GM06990 (cell line): ENCODE data around the gene RNF186.
"Not testable (repeated sequence)": the region's sequence is repeated elsewhere in the genome, so short reads cannot be mapped to it uniquely, and the experiment has no call there.

Experiments
- DNase-seq: peaks from one replicate; pipeline ENCODE4 v3.0.0-alpha.2; 2011; ENCODE audit not compliant: insufficient read length; ENCODE audit errors: extremely low read depth
- H3K27me3 ChIP-seq: replicated peaks from 2 replicates; pipeline ENCODE4 v1.6.0; 2011; ENCODE audit warnings: low read length; ENCODE audit not compliant: control insufficient read depth, insufficient read depth
- H3K36me3 ChIP-seq: 2 replicates; pipeline ENCODE4 v1.5.1; 2011; ENCODE audit warnings: low read length; ENCODE audit not compliant: control insufficient read depth, insufficient read depth
- H3K4me3 ChIP-seq: replicated peaks from 2 replicates; pipeline ENCODE4 v1.5.1; 2011; ENCODE audit warnings: low read depth, mild to moderate bottlenecking, control low read depth, low read length
- TF ChIP-seq, protein P1 (sequence below): IDR thresholded peaks from 2 replicates; pipeline ENCODE4 v1.5.1; 2011; ENCODE audit warnings: low read length, control low read depth, mild to moderate bottlenecking, inconsistent platforms; ENCODE audit not compliant: insufficient read depth, poor library complexity, severe bottlenecking

The RNF186 gene

DNA sequence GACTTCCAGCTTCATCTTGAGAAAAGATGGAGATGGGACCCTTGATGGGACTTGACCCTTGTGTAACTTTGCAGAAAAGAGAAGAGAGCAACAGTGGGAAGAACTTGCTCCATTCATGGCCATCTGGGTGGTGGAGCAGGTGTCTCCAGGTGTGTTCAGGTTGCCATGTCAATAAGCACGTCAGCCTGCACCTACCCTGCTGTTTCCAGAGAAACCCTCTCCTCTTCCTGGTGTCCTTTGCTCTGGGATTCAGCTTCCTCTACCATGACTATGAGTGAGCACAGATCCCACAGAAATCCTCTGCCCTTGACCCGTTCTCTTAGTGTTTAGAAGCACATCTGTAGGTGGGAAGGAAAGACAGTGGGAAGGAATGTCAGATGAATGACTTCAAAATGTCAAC is 45.3 kb upstream of the RNF186 start:
- Histone ChIP-seq H3K27me3 (no peaks in the 10 kb centered on the region), H3K36me3 (no peaks in the 10 kb centered on the region), H3K4me3 (no peak overlapping the region)
- TF ChIP-seq, protein P1, sequence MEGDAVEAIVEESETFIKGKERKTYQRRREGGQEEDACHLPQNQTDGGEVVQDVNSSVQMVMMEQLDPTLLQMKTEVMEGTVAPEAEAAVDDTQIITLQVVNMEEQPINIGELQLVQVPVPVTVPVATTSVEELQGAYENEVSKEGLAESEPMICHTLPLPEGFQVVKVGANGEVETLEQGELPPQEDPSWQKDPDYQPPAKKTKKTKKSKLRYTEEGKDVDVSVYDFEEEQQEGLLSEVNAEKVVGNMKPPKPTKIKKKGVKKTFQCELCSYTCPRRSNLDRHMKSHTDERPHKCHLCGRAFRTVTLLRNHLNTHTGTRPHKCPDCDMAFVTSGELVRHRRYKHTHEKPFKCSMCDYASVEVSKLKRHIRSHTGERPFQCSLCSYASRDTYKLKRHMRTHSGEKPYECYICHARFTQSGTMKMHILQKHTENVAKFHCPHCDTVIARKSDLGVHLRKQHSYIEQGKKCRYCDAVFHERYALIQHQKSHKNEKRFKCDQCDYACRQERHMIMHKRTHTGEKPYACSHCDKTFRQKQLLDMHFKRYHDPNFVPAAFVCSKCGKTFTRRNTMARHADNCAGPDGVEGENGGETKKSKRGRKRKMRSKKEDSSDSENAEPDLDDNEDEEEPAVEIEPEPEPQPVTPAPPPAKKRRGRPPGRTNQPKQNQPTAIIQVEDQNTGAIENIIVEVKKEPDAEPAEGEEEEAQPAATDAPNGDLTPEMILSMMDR = no peak
- DNase-seq = no peak

DNA sequence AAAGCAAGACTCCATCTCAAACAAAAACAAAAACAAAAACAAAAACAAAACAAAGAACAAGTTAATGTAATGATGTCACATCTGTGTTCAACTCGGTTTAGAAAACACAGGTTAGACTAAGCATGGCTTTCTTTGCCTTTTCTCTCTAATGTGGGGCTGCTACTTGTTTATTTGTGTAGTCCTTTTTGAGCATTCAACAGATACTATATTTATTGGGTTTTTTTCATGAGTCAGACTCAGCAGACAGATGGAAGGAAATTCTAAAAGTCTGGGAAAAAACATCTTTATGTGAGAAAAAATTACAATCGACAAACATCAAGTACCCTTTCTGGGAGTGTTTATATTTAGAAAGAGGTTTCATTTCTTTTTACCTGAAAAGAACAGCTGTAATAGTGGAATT is 44.8 kb upstream of the RNF186 start:
- no peak for DNase-seq
- TF ChIP-seq, protein P1 = no peak
- no peak overlapping the region for H3K4me3 ChIP-seq

DNA sequence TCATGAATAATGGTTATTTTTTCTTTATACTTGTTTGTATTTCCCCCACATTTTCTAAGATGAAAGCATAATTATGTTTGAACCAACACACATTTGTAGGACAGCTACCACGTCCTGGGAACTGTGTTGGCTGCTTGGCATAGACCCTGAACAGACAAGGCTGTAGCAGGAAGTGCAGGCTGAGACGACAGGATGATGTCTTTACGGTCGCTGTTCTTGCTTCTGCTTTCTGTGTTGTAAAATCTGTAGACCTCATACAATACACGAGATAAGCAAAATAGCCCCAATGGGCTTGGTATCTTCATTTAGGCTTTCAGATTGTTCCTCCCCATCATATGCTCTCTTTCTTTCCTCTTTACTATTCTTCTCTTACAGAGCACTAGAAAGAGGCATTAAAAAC is 43.8 kb upstream of the RNF186 start:
- no peaks in the 10 kb centered on the region for H3K36me3 ChIP-seq
- no peak overlapping the region for H3K4me3 ChIP-seq
- H3K27me3 ChIP-seq = no peaks in the 10 kb centered on the region
- peak; percentile 9 for DNase-seq
- TF ChIP-seq, protein P1 = no peak

More for the DNA sequence above, 44.8 kb upstream of the RNF186 start:
- H3K27me3 ChIP-seq = no peaks in the 10 kb centered on the region
- H3K36me3 ChIP-seq = no peaks in the 10 kb centered on the region

DNA sequence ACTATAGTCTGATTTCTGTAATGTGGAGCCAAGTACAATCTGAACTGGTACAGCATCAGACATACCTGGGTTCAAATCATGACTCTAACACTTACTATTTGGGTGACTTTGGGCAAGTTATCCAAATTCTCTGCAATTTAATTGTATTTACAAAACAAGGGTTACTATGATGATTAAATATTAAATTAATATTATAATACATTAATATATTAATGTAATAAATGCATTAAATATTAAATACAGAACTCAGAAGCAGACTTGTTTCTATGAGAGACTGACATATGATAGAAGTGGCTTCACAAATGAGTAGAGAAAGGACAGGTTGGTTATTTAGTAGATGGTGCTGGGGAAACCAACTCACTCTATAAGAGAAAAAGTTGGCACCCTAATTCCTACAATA is 39.8 kb upstream of the RNF186 start:
- TF ChIP-seq, protein P1 = no peak
- no peak overlapping the region for H3K4me3 ChIP-seq
- no peak for DNase-seq
- no peaks in the 10 kb centered on the region for H3K27me3 ChIP-seq
- no peaks in the 10 kb centered on the region for H3K36me3 ChIP-seq

DNA sequence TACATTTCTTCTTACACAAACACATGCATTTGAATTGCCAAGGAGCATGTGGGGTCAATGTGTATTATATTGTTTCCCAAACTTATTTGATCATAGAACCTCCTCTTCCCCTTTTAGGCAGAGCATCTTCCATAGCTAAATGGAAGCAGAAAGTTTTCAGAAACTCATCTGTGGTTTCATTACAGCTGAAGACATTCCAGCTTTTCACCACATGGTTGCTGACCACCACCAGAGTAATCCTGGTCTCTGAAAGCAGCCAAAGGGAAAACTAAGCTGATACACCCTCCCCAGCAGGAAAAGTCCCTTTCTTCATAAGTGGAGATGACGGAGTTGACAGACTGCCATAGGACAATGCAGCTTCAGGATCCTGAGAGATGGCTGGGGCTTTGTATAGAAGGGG is 37.0 kb upstream of the RNF186 start:
- TF ChIP-seq, protein P1 = no peak
- no peak for DNase-seq

DNA sequence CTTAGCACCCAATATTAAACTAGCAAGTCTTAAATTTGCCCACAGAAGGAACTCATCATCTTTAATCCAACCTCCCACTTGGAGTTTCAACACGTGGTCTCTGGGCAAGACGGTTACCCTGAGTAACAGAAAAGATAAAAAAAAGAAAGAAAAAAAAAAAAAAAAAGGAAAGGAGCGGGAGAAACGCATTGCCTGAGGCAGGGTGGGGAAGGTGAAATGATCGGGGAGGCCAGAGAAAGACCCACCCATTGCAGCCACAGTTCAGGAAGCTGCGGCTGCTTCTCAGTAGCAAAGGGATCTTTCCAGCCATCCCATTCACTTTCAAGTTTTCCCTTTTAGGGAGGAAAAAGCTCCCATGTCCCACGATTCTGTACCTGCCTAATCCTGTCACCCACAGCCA is 35.1 kb upstream of the RNF186 start:
- Histone ChIP-seq H3K36me3 (no peaks in the 10 kb centered on the region), H3K27me3 (peaks cover 1% of the 10 kb centered on the region; the same call in 1 of the 2 replicates), H3K4me3 (no peak overlapping the region)
- no peak for DNase-seq
- TF ChIP-seq, protein P1 = no peak

More for the DNA sequence above, 37.0 kb upstream of the RNF186 start:
- Histone ChIP-seq H3K36me3 (no peaks in the 10 kb centered on the region), H3K4me3 (no peak overlapping the region), H3K27me3 (no peaks in the 10 kb centered on the region)

DNA sequence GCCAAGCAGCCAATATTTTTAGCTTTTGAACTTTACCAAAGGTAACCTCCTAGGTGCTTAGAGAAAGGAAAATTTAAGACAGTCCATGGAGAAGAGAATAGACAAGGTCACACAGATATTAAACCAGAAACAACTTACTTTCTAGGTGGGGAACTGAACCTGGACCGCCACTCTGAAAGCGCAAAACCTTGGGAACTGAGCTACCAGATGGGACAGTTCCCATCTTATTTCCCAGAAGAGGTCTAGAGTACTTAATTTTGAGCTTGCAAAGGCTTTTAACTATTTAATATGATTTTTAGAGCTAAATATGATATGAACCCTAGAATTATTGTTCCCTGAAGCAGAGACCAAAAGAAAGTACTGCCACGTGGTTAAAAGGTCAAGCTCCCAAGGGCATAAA is 34.2 kb upstream of the RNF186 start:
- H3K4me3 ChIP-seq, H3K27me3 ChIP-seq, H3K36me3 ChIP-seq, DNase-seq: not testable (repeated sequence)

DNA sequence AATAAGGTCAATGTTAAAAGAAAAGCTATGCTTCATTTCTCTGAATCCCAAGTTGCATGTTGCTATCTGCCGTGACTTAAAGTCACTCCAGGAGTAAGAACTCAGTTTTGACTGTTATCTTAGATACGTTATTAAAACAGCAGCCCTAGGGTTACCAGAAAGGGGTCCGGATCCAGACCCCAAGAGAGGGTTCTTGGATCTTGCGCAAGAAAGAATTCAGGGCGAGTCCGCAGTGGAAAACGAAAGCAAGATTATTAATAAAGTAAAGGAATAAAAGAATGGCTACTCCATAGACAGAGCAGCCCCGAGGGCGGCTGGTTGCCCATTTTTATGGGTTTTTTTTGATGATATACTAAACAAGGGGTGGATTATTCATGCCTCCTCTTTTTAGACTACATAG is 32.3 kb upstream of the RNF186 start:
- not testable (repeated sequence) for H3K36me3 ChIP-seq, H3K4me3 ChIP-seq, DNase-seq, H3K27me3 ChIP-seq
